Upper lobe of right lung (tissue), 1 donor: Measurements from ENCODE around the gene LYRM9. TPM values are rescaled to one million over a fixed set of nuclear protein-coding genes. Genes with fewer than 3 reads are reported as not detected.

Experiments used
- ATAC-seq: fragments of 200-7000 bp; cut with Tn5 transposase; one replicate; pipeline ENCODE4 v1.9.1; 2020; ENCODE audit warnings: mild to moderate bottlenecking, moderate library complexity
- DNase-seq: peaks from one replicate; pipeline ENCODE4 v3.0.0-alpha.2; 2020
- H3K27ac ChIP-seq: fragments of 200-600 bp; one replicate; pipeline ENCODE4 v1.8.0; 2022
- H3K27me3 ChIP-seq: fragments of 200-600 bp; one replicate; pipeline ENCODE4 v1.8.0; 2022; ENCODE audit warnings: mild to moderate bottlenecking
- H3K36me3 ChIP-seq: fragments of 200-600 bp; one replicate; pipeline ENCODE4 v1.8.0; 2022
- H3K4me1 ChIP-seq: fragments of 200-600 bp; one replicate; pipeline ENCODE4 v1.8.0; 2022
- H3K4me3 ChIP-seq: fragments of 200-600 bp; one replicate; pipeline ENCODE4 v1.8.0; 2022; ENCODE audit warnings: mild to moderate bottlenecking
- H3K9me3 ChIP-seq: fragments of 200-600 bp; one replicate; pipeline ENCODE4 v1.8.0; 2022
- intact Hi-C: fragments of 100-400 bp; cut with DNase I; formaldehyde crosslinking; loops from one replicate; pipeline ENCODE4 v1.11.0; 2022
- long read RNA-seq: library from polyadenylated mRNA; unstranded; transcript quantifications from one replicate; pipeline ENCODE4 v2.0.0, GENCODE V29; 2021
- total RNA-seq: library from RNA; stranded (reverse); fragmentation: NEBNext Ultra II Directional; extraction: Animal tissue kit (Norgen Biotek cat#: 25700); gene quantifications from one replicate; pipeline ENCODE4 v1.2.1, GENCODE V29; 2021
- TF ChIP-seq, protein P1 (sequence below): fragments of 200-600 bp; IDR thresholded peaks from one replicate; pipeline ENCODE4 v1.8.0; 2022; ENCODE audit warnings: antibody characterized with exemption
- donor health status: DM: no; HTN: yes; CAD: no; lungs with severe emphysema.

LYRM9 gene
- total RNA-seq: 9.0 TPM
- long read RNA-seq, partial matches to known transcripts: 3 of 5 reads
- long read RNA-seq, other reads (novel, unspliced or antisense): 0 of 5 reads

GRCh38 chr17:27892866-27893769 lies at the start of gene LYRM9:
LYRM9 (minus strand) TSS chr17:27893365; CDS start chr17:27882694, 10,671 bp downstream.
- ATAC-seq (peak; percentile 99), DNase-seq (peak; percentile 97)
- Histone ChIP-seq H3K36me3 (no peaks in the 10 kb centered on the region), H3K4me1 (peaks cover 23% of the 10 kb centered on the region), H3K4me3 (peak within 1 kb of the TSS; percentile 85), H3K27me3 (no peaks in the 10 kb centered on the region), H3K27ac (peak within 1 kb of the TSS; percentile 90), H3K9me3 (no peaks in the 10 kb centered on the region)
- TF ChIP-seq, protein P1, sequence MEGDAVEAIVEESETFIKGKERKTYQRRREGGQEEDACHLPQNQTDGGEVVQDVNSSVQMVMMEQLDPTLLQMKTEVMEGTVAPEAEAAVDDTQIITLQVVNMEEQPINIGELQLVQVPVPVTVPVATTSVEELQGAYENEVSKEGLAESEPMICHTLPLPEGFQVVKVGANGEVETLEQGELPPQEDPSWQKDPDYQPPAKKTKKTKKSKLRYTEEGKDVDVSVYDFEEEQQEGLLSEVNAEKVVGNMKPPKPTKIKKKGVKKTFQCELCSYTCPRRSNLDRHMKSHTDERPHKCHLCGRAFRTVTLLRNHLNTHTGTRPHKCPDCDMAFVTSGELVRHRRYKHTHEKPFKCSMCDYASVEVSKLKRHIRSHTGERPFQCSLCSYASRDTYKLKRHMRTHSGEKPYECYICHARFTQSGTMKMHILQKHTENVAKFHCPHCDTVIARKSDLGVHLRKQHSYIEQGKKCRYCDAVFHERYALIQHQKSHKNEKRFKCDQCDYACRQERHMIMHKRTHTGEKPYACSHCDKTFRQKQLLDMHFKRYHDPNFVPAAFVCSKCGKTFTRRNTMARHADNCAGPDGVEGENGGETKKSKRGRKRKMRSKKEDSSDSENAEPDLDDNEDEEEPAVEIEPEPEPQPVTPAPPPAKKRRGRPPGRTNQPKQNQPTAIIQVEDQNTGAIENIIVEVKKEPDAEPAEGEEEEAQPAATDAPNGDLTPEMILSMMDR: peak; percentile 90
- intact Hi-C loops: no loop called here

- no peaks in the 10 kb centered on the region for H3K27me3 ChIP-seq
- intact Hi-C loops: no loop called here
- H3K27ac ChIP-seq: no peak overlapping the region
- no peaks in the 10 kb centered on the region for H3K36me3 ChIP-seq
- ATAC-seq: no peak
- H3K4me1 ChIP-seq: no peaks in the 10 kb centered on the region
- no peaks in the 10 kb centered on the region for H3K9me3 ChIP-seq
- no peak for DNase-seq
- no peak overlapping the region for H3K4me3 ChIP-seq
- TF ChIP-seq, protein P1: no peak
Observed at GRCh38 chr17:27940503-27941428, 47.6 kb upstream of the LYRM9 start.

DNA sequence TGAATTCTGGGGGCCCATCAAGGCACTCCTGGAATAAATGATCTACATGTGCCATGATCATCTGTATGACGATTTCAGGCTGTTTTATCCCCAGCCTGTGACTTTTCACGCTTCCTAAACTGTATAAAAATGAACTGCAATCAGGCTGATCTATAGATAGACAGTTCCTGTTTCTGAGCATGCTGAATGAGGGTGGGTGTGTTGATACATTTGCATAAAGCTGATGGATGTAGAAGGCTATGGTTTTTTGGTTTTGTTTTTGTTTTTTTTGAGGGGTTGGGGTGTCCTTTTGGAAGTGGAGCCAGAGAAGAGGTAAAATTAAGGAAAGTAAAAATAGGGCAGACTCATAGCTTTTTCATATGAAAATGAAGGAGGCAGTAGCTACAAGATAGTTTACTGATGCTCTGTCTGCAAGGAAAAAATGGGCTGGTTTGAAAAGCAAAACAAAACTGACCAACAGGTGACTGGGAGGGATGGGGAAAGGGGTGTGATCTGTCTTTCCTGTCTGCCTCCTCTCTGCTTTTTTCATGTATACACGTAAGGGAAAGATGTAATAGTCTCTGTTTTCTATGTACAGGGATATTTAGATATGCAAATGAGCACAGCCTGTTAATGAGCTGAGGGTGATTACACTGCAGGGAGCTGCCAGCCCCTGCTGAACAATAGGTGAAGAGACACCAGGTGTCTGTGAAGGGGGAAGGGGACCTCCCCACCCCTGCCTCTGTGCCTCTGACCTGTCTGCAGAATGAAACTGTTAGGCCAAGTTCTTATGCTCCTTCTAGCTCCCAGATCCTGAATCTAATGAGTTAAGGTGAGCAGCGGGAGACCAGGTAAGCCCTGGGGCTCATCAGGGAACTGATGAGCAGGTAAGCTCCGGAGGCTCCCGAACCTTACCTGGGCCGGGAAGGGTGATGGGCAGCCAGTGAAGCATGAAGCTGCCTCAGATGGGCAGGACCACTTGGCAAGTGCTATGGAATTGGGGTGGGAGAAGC lies 46.6 kb upstream of the LYRM9 start:
- intact Hi-C loops: no loop called here
- Histone ChIP-seq H3K4me1 (no peaks in the 10 kb centered on the region), H3K4me3 (no peak overlapping the region), H3K27me3 (no peaks in the 10 kb centered on the region), H3K27ac (no peak overlapping the region), H3K9me3 (no peaks in the 10 kb centered on the region), H3K36me3 (no peaks in the 10 kb centered on the region)
- no peak for ATAC-seq
- DNase-seq: no peak
- TF ChIP-seq, protein P1: no peak

DNA sequence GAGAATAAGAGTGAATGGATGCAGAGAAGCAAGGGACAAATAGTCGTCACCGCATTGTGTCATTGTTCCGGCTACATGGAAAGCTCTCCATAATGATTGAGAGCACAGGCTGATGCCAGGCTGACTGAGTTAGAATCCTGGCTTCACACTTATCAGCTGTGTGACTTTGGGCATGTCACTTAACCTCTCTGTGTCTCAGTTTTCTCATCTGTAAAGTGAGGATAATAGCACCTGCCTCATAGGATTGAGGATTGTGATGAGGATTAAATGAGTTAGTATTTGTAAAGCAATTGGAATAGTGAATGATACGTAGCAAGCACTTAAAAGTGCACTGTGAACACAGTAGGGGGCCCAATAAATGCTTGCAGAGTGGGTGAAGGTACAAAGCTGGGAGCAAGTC lies 45.7 kb upstream of the LYRM9 start:
- no peaks in the 10 kb centered on the region for H3K36me3 ChIP-seq
- ATAC-seq (no peak), DNase-seq (no peak)
- intact Hi-C loops: no loop called here
- H3K4me3 ChIP-seq: no peak overlapping the region
- no peaks in the 10 kb centered on the region for H3K27me3 ChIP-seq
- H3K27ac ChIP-seq: no peak overlapping the region
- TF ChIP-seq, protein P1: no peak
- H3K4me1 ChIP-seq: no peaks in the 10 kb centered on the region
- no peaks in the 10 kb centered on the region for H3K9me3 ChIP-seq

DNA sequence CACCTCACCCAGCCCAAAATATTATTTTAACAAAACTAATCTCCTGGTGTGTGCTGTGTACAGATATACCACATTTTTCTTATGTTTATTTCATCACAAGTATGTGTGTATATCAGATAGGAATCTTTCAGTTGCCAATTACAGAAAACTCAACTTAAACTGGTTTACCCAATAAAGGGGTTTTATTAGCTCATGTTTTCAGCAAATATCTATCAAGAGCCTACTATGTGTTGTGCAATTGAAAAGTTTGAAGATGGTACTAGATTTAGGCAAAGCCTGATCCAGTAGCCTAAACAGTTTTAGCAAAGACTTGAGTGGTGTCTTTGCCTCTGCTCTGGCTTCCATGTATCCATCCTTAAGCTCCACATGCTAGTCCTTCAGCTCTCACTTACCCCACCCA lies 45.1 kb upstream of the LYRM9 start:
- Histone ChIP-seq H3K27ac (no peak overlapping the region), H3K4me1 (no peaks in the 10 kb centered on the region), H3K4me3 (no peak overlapping the region), H3K36me3 (no peaks in the 10 kb centered on the region), H3K9me3 (no peaks in the 10 kb centered on the region), H3K27me3 (no peaks in the 10 kb centered on the region)
- ATAC-seq (no peak), DNase-seq (no peak)
- intact Hi-C loops: no loop called here
- TF ChIP-seq, protein P1: no peak
